Tibial artery (tissue), 4 donors: ENCODE measurements around the gene PDSS2.

ENCODE experiments used
- DNase-seq, 2 donors: peaks; one replicate each; pipeline ENCODE4 v3.0.0-alpha.2; 2019
- H3K27ac ChIP-seq, 2 donors: fragments of 200-600 bp; sonication (generic) in 1 of 2; 1 replicate in 1 of 2; 2 replicates in 1 of 2; pipeline ENCODE4 v1.5.1; 2018 to 2019; ENCODE audit warnings: mild to moderate bottlenecking in 1 of 2
- H3K27me3 ChIP-seq, 2 donors: fragments of 200-600 bp; sonication (generic) in 1 of 2; one replicate each; pipeline versions ENCODE4 v1.5.1 to v1.6.0; 2016 to 2019
- H3K36me3 ChIP-seq, 3 donors: fragments of 200-600 bp; sonication (generic) in 2 of 3; one replicate each; pipeline ENCODE4 v1.5.1; 2016 to 2019; ENCODE audit warnings: mild to moderate bottlenecking in 2 of 3
- H3K4me1 ChIP-seq, 4 donors: fragments of 200-600 bp; sonication (generic) in 2 of 4; 1 replicate in 3 of 4; 2 replicates in 1 of 4; pipeline ENCODE4 v1.5.1; 2016 to 2019
- H3K4me3 ChIP-seq, 2 donors: fragments of 200-600 bp; sonication (generic) in 1 of 2; 1 replicate in 1 of 2; 2 replicates in 1 of 2; pipeline ENCODE4 v1.5.1; 2018 to 2019; ENCODE audit warnings: mild to moderate bottlenecking in 2 of 2
- H3K9me3 ChIP-seq, 3 donors: fragments of 200-600 bp; sonication (generic) in 1 of 3; one replicate each; pipeline ENCODE4 v1.5.1; 2016 to 2019
- CTCF ChIP-seq, 2 experiments: fragments of 200-600 bp in 1 of 2; fragments of 450-650 bp in 1 of 2; IDR thresholded peaks; one replicate each; pipeline ENCODE4 v1.5.1; 2017 to 2019; ENCODE audit warnings: antibody characterized with exemption in 2 of 2, mild to moderate bottlenecking in 1 of 2, moderate library complexity in 1 of 2
- intact Hi-C: fragments of 100-400 bp; cut with DNase I; formaldehyde crosslinking; loops from one replicate; pipeline ENCODE4 v1.15.0; 2023; ENCODE audit warnings: low total_unique reads

The PDSS2 gene

DNA sequence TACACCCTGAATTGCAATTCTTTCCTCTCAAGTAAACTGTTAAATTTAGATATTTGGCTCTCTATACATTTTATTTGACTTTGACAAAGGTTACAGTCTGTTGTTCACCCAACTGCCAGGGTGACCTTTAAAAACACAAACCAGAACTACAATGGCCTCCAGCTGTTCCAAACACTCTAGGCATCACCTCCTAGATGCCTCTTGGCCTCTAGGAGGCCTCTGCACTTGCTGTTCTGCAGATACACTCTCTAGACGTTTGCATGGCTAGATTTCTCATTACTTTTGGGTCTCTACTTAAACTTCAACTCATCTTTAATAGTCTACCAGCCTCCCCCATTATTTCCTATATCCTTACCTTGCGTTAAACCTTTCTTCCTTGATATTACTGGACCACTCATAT, 241.2 kb downstream of the PDSS2 start:
- H3K4me1 ChIP-seq, result no peaks in the 10 kb centered on the region
- no peak for DNase-seq
- no peak overlapping the region for H3K4me3 ChIP-seq
- no peaks in the 10 kb centered on the region for H3K36me3 ChIP-seq
- TF ChIP-seq CTCF (IDR thresholded peaks at IDR 0.05), result no peak
- intact Hi-C loops, result no loop called here
- no peaks in the 10 kb centered on the region for H3K9me3 ChIP-seq
- no peak overlapping the region for H3K27ac ChIP-seq
- no peaks in the 10 kb centered on the region for H3K27me3 ChIP-seq

DNA sequence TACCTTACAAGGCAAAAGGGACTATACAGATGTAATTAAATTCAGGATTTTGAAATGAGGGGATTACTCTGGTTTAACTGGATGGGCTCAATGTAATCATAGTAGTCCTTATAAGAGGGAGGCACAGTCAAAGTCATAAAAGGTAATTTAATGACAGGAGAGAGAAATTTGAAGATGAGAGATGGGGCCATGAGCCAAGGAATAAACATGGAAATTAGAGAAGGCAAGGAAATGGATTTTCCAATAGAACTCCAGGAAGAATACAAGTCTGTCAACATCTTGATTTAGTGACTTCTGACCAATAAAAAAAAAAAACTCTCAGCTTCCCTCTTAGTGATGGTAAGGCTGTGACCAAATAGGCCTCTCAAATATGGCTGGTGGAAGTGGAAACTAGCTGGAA, 242.1 kb downstream of the PDSS2 start:
- TF ChIP-seq CTCF (IDR thresholded peaks at IDR 0.05), result no peak
- Histone ChIP-seq H3K4me3 (no peak overlapping the region), H3K27me3 (no peaks in the 10 kb centered on the region), H3K9me3 (no peaks in the 10 kb centered on the region), H3K4me1 (no peaks in the 10 kb centered on the region), H3K36me3 (no peaks in the 10 kb centered on the region), H3K27ac (no peak overlapping the region)
- DNase-seq, result no peak
- intact Hi-C loops, result no loop called here

DNA sequence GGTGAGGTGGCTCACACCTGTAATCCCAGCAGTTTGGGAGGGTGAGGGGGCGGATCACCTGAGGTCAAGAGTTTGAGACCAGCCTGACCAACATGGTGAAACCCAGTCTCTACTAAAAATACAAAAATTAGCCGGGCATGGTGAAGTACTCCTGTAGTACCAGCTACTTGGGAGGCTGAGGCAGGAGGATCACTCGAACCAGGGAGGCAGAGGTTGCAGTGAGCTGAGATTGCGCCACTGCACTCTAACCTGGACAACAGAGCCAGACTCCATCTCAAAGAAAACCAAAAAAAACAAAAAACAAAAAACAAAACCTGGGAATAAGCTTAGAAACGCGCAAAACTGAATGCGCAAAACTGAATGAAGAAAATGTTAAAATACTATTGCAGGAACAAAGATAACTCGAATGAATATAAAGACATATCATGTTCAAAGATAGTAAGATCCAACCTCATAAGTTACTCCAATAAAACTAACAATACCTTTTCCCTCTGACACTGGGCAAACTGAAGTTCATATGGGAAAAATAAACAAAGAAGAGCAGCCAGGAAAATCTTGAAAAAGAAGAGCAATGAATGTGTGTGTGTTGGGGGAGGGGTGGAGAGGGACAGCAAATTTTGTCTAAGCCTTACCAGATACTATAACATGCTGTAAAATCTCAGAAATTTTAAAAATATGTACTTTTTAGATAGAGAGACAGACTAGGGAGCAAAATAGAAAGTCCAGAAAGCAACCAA, 243.0 kb downstream of the PDSS2 start:
- H3K9me3 ChIP-seq, result no peaks in the 10 kb centered on the region
- H3K27ac ChIP-seq, result no peak overlapping the region
- H3K4me3 ChIP-seq, result no peak overlapping the region
- H3K4me1 ChIP-seq, result no peaks in the 10 kb centered on the region
- no peak for TF ChIP-seq CTCF (IDR thresholded peaks at IDR 0.05)
- no peak for DNase-seq
- H3K36me3 ChIP-seq, result no peaks in the 10 kb centered on the region
- intact Hi-C loops, result no loop called here
- no peaks in the 10 kb centered on the region for H3K27me3 ChIP-seq

- H3K36me3 ChIP-seq, result no peaks in the 10 kb centered on the region
- H3K4me3 ChIP-seq, result no peak overlapping the region
- no peaks in the 10 kb centered on the region for H3K4me1 ChIP-seq
- intact Hi-C loops, result no loop called here
- H3K27ac ChIP-seq, result no peak overlapping the region
- no peak for DNase-seq
- no peaks in the 10 kb centered on the region for H3K9me3 ChIP-seq
- H3K27me3 ChIP-seq, result no peaks in the 10 kb centered on the region
- no peak for TF ChIP-seq CTCF (IDR thresholded peaks at IDR 0.05)
Measured at GRCh38 chr6:107215334-107215733, 244.0 kb downstream of the PDSS2 start.

DNA sequence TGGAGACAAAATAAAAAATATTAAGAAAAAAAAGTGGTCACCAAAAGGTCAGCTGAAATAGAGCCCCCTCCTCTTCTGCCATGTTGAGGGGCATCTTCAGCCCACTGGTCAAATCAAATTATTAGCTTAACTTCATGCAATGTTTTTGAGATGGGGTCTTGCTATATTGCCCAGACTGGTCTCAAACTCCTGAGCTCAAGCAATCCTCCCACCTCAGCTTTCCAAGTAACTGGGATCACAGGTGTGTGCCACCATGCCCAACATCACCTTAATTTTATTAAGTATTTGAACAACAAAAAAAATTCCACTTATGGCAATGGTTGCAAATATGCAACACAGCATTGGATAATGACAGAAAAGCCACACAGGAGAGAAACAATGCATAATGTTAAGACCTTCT, 244.7 kb downstream of the PDSS2 start:
- TF ChIP-seq CTCF (IDR thresholded peaks at IDR 0.05), result no peak
- intact Hi-C loops, result no loop called here
- Histone ChIP-seq H3K9me3 (no peaks in the 10 kb centered on the region), H3K27me3 (no peaks in the 10 kb centered on the region), H3K36me3 (no peaks in the 10 kb centered on the region), H3K4me1 (no peaks in the 10 kb centered on the region), H3K4me3 (no peak overlapping the region), H3K27ac (no peak overlapping the region)
- no peak for DNase-seq
